HEK293 (cell line): ENCODE data around the gene PCDHA12.

Experiments used
- CTCF ChIA-PET: fragments of 350-600 bp; formaldehyde crosslinking; extraction: SDS; loops from one replicate; lab custom pipeline; 2021; ENCODE audit warnings: antibody characterized with exemption; lab: Yijun Ruan, JAX
- POLR2A ChIA-PET: fragments of 300-600 bp; formaldehyde crosslinking; extraction: SDS; loops from one replicate; lab custom pipeline; 2020; ENCODE audit warnings: antibody characterized with exemption, inconsistent platforms; lab: Yijun Ruan, JAX
- H3K27ac ChIP-seq: fragments of 200-500 bp; sonication (Bioruptor generic); 2 replicates; pipeline ENCODE4 v1.5.1; 2014; ENCODE audit warnings: low read depth, low read length, control low read depth, inconsistent platforms; ENCODE audit errors: extremely low read depth
- H3K36me3 ChIP-seq, 2 experiments: fragments of 200-500 bp in 1 of 2; sonication (Bioruptor generic) in 1 of 2; 1 replicate in 1 of 2; 2 replicates in 1 of 2; pipeline ENCODE4 v1.5.1; 2014 to 2017; ENCODE audit warnings: inconsistent platforms in 2 of 2, low read length in 2 of 2; ENCODE audit not compliant: control insufficient read depth in 2 of 2, insufficient read depth in 1 of 2
- H3K4me1 ChIP-seq: fragments of 200-500 bp; sonication (Bioruptor generic); 2 replicates; pipeline ENCODE4 v1.5.1; 2014; ENCODE audit warnings: mild to moderate bottlenecking, low read length, inconsistent platforms; ENCODE audit not compliant: control insufficient read depth, insufficient read depth
- H3K4me3 ChIP-seq: 2 replicates; pipeline ENCODE4 v1.5.1; 2011; ENCODE audit warnings: low read depth, mild to moderate bottlenecking, control low read depth, low read length, moderate library complexity
- H3K9me3 ChIP-seq: fragments of 200-500 bp; sonication (Bioruptor generic); 2 replicates; pipeline ENCODE4 v1.5.1; 2014; ENCODE audit warnings: low read depth, low read length, inconsistent platforms; ENCODE audit not compliant: control insufficient read depth, insufficient read depth
- KLF1 ChIP-seq: fragments of 450-650 bp; formaldehyde crosslinking; IDR thresholded peaks from 2 replicates; pipeline ENCODE4 v1.5.1; 2016; ENCODE audit warnings: missing biosample characterization, missing genetic modification characterization
- KLF17 ChIP-seq: fragments of 450-650 bp; formaldehyde crosslinking; IDR thresholded peaks from 2 replicates; pipeline ENCODE4 v1.5.1; 2016; ENCODE audit warnings: missing biosample characterization, missing genetic modification characterization
- MEIS1 ChIP-seq: sonication (generic); formaldehyde crosslinking; IDR thresholded peaks from 2 replicates; pipeline ENCODE4 v1.8.1; 2022; ENCODE audit warnings: missing genetic modification reagents, mild to moderate bottlenecking, borderline replicate concordance
- ZEB2 ChIP-seq: fragments of 450-650 bp; formaldehyde crosslinking; IDR thresholded peaks from 2 replicates; pipeline ENCODE4 v1.5.1; 2016; ENCODE audit warnings: missing biosample characterization, missing genetic modification characterization
- ZFP37 ChIP-seq: fragments of 450-650 bp; formaldehyde crosslinking; IDR thresholded peaks from 2 replicates; pipeline ENCODE4 v1.5.1; 2016; ENCODE audit warnings: missing biosample characterization, missing genetic modification characterization
- ZNF114 ChIP-seq: fragments of 450-650 bp; formaldehyde crosslinking; IDR thresholded peaks from 2 replicates; pipeline ENCODE4 v1.5.0; 2017; ENCODE audit warnings: missing biosample characterization, missing genetic modification characterization
- ZNF223 ChIP-seq: fragments of 450-650 bp; formaldehyde crosslinking; IDR thresholded peaks from 2 replicates; pipeline ENCODE4 v1.5.1; 2016; ENCODE audit warnings: missing biosample characterization, missing genetic modification characterization
- ZNF394 ChIP-seq: fragments of 450-650 bp; formaldehyde crosslinking; IDR thresholded peaks from 2 replicates; pipeline ENCODE4 v1.5.1; 2016; ENCODE audit warnings: missing biosample characterization, missing genetic modification characterization, mild to moderate bottlenecking, moderate library complexity, borderline replicate concordance
- ZNF404 ChIP-seq: fragments of 450-650 bp; formaldehyde crosslinking; IDR thresholded peaks from 2 replicates; pipeline ENCODE4 v1.5.1; 2017; ENCODE audit warnings: missing biosample characterization, missing genetic modification characterization
- ZNF521 ChIP-seq: fragments of 450-650 bp; formaldehyde crosslinking; IDR thresholded peaks from 2 replicates; pipeline ENCODE4 v1.5.1; 2017; ENCODE audit warnings: missing biosample characterization, mild to moderate bottlenecking, missing genetic modification characterization
- ZNF626 ChIP-seq: fragments of 450-650 bp; sonication (Bioruptor Pico); formaldehyde crosslinking; IDR thresholded peaks from 2 replicates; pipeline ENCODE4 v1.5.1; 2018; ENCODE audit warnings: missing biosample characterization, missing genetic modification characterization, inconsistent platforms
- ZNF639 ChIP-seq: fragments of 450-650 bp; formaldehyde crosslinking; IDR thresholded peaks from 2 replicates; pipeline ENCODE4 v1.5.1; 2016; ENCODE audit warnings: missing biosample characterization, missing genetic modification characterization
- ZNF664 ChIP-seq: fragments of 450-650 bp; formaldehyde crosslinking; IDR thresholded peaks from 2 replicates; pipeline ENCODE4 v1.5.1; 2016; ENCODE audit warnings: missing biosample characterization, missing genetic modification characterization
- ZNF677 ChIP-seq: fragments of 450-650 bp; IDR thresholded peaks from 2 replicates; pipeline ENCODE4 v1.5.0; 2018; ENCODE audit warnings: missing biosample characterization, mild to moderate bottlenecking, missing genetic modification characterization, moderate library complexity
- ZNF830 ChIP-seq: fragments of 450-650 bp; IDR thresholded peaks from 2 replicates; pipeline ENCODE4 v1.5.0; 2018; ENCODE audit warnings: missing biosample characterization, missing genetic modification characterization, low read depth, mild to moderate bottlenecking, moderate library complexity
- ZXDB ChIP-seq: fragments of 450-650 bp; formaldehyde crosslinking; IDR thresholded peaks from 2 replicates; pipeline ENCODE4 v1.5.1; 2016; ENCODE audit warnings: missing biosample characterization, missing genetic modification characterization
- TF ChIP-seq, protein P1 (sequence below): fragments of 450-650 bp; formaldehyde crosslinking; IDR thresholded peaks from 2 replicates; pipeline ENCODE4 v1.5.1; 2017; ENCODE audit warnings: missing biosample characterization, mild to moderate bottlenecking, missing genetic modification characterization, moderate library complexity
- TF ChIP-seq, protein P2 (sequence below): fragments of 450-650 bp; formaldehyde crosslinking; IDR thresholded peaks from 2 replicates; pipeline ENCODE4 v1.5.1; 2016; ENCODE audit warnings: missing biosample characterization, missing genetic modification characterization

The PCDHA12 gene

GRCh38 chr5:140835622-140836510 lies 39.2 kb upstream of the PCDHA12 start:
- H3K4me1 ChIP-seq = no peaks in the 10 kb centered on the region
- no peak for TF ChIP-seq ZNF664 (tag by site-specific recombination)
- no peak for TF ChIP-seq ZNF404 (tag by site-specific recombination)
- TF ChIP-seq ZFP37 = no peak
- TF ChIP-seq ZEB2 (tag by site-specific recombination) = no peak
- no peak for TF ChIP-seq MEIS1 (CRISPR knock-in tag)
- no peak for TF ChIP-seq ZNF639 (tag by site-specific recombination)
- TF ChIP-seq ZNF223 (tag by site-specific recombination) = no peak
- TF ChIP-seq, protein P1, sequence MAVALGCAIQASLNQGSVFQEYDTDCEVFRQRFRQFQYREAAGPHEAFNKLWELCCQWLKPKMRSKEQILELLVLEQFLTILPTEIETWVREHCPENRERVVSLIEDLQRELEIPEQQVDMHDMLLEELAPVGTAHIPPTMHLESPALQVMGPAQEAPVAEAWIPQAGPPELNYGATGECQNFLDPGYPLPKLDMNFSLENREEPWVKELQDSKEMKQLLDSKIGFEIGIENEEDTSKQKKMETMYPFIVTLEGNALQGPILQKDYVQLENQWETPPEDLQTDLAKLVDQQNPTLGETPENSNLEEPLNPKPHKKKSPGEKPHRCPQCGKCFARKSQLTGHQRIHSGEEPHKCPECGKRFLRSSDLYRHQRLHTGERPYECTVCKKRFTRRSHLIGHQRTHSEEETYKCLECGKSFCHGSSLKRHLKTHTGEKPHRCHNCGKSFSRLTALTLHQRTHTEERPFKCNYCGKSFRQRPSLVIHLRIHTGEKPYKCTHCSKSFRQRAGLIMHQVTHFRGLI (tag by site-specific recombination) = no peak
- TF ChIP-seq ZNF521 (tag by site-specific recombination) = no peak
- no peak for TF ChIP-seq ZNF394
- no peak for TF ChIP-seq KLF1 (tag by site-specific recombination)
- no peak for TF ChIP-seq ZNF677 (tag by site-specific recombination)
- TF ChIP-seq ZXDB (tag by site-specific recombination) = no peak
- no peak for TF ChIP-seq KLF17
- TF ChIP-seq ZNF626 (tag by site-specific recombination) = no peak
- no peak for TF ChIP-seq ZNF830
- TF ChIP-seq, protein P2, sequence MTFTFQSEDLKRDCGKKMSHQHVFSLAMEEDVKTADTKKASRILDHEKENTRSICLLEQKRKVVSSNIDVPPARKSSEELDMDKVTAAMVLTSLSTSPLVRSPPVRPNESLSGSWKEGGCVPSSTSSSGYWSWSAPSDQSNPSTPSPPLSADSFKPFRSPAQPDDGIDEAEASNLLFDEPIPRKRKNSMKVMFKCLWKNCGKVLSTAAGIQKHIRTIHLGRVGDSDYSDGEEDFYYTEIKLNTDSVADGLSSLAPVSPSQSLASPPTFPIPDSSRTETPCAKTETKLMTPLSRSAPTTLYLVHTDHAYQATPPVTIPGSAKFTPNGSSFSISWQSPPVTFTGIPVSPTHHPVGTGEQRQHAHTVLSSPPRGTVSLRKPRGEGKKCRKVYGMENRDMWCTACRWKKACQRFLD (tag by site-specific recombination) = no peak
- no peak for TF ChIP-seq ZNF114 (tag by site-specific recombination)
- CTCF ChIA-PET = interaction anchor here (0.5 to 0.6 kb wide), 2 partner anchors 74 to 448 kb away, joined by 3 to 6 read pairs; no protein-coding TSS in a partner anchor
- no peak overlapping the region for H3K4me3 ChIP-seq
- H3K9me3 ChIP-seq = no peaks in the 10 kb centered on the region
- POLR2A ChIA-PET = no interaction called here
- no peak overlapping the region for H3K27ac ChIP-seq
- no peaks in the 10 kb centered on the region for H3K36me3 ChIP-seq
